ENCODE data around the gene BCAP31.
A peak's percentile ranks its signal among the peaks of the same experiment; 100 is the strongest.
"Not testable (repeated sequence)": the region's sequence is repeated elsewhere in the genome, so short reads cannot be mapped to it uniquely, and the experiment has no call there.

BCAP31 gene

DNA sequence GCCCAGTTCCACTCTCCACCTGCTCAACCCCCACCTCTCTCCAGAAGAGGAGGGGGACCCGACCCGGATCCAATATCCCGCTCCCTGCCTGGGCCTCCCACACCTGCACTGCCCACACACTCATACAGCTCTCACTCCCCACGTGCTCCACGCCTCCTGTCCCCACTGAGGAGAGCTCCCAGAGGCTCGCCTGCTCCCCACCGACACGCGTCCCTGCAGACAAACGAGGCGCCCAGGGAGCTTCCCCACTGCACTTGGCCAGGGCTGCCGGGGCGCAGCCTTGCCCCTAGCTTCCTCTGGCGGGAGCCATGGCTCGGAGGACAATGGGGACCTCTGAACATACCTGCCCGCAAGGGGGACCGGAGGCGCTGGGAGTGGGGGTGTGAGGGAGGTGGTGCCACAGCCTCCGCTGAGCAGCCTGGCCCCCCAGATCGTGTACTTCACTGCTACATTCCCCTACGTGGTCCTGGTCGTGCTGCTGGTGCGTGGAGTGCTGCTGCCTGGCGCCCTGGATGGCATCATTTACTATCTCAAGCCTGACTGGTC, 31.5 kb downstream of the BCAP31 start:
- Histone ChIP-seq H3K9me3 (ENCODE audit: control insufficient read depth, low read length) (no peaks in the 10 kb centered on the region), H3K36me3 (ENCODE audit: control insufficient read depth, insufficient read depth, low read length) (no peaks in the 10 kb centered on the region)
- WGBS, 2 experiments: 92% methylated on average over 24 of the region's 24 CpGs

DNA sequence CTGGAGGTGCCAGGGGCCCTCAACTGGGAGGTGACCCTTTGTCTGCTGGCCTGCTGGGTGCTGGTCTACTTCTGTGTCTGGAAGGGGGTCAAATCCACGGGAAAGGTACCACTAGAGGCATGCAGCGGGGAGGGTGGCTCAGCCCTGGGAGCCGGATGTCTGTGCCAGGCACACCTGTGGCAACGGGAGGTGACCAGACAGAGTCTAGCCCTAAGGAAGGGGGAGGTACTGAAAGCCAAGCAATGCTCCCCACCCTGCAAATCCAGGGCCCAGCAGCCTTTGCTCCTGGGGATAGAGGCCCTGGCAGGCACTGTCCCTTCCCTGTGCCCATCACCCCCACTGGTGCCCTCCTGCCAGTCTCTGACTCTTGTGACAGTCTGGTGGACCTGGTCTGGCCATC, 32.2 kb downstream of the BCAP31 start:
- Histone ChIP-seq H3K27ac (ENCODE audit: insufficient read depth, low read depth, low read length, poor library complexity, severe bottlenecking) (no peak overlapping the region), H3K4me3 (ENCODE audit: insufficient read depth, low read depth, low read length) (no peak overlapping the region), H3K36me3 (ENCODE audit: control insufficient read depth, insufficient read depth, low read length) (no peaks in the 10 kb centered on the region), H3K4me1 (ENCODE audit: control insufficient read depth, insufficient read depth, low read length) (no peaks in the 10 kb centered on the region), H3K9me3 (ENCODE audit: control insufficient read depth, low read length) (no peaks in the 10 kb centered on the region), H3K27me3 (ENCODE audit: control insufficient read depth, insufficient read depth, low read length, poor library complexity, severe bottlenecking) (no peaks in the 10 kb centered on the region)
- 95% methylated on average over 4 of the region's 4 CpGs for WGBS, 2 experiments

More for the DNA sequence above, 31.5 kb downstream of the BCAP31 start:
- Histone ChIP-seq H3K4me1 (ENCODE audit: control insufficient read depth, insufficient read depth, low read length) (no peaks in the 10 kb centered on the region), H3K27ac (ENCODE audit: insufficient read depth, low read depth, low read length, poor library complexity, severe bottlenecking) (no peak overlapping the region), H3K4me3 (ENCODE audit: insufficient read depth, low read depth, low read length) (no peak overlapping the region), H3K27me3 (ENCODE audit: control insufficient read depth, insufficient read depth, low read length, poor library complexity, severe bottlenecking) (no peaks in the 10 kb centered on the region)

DNA sequence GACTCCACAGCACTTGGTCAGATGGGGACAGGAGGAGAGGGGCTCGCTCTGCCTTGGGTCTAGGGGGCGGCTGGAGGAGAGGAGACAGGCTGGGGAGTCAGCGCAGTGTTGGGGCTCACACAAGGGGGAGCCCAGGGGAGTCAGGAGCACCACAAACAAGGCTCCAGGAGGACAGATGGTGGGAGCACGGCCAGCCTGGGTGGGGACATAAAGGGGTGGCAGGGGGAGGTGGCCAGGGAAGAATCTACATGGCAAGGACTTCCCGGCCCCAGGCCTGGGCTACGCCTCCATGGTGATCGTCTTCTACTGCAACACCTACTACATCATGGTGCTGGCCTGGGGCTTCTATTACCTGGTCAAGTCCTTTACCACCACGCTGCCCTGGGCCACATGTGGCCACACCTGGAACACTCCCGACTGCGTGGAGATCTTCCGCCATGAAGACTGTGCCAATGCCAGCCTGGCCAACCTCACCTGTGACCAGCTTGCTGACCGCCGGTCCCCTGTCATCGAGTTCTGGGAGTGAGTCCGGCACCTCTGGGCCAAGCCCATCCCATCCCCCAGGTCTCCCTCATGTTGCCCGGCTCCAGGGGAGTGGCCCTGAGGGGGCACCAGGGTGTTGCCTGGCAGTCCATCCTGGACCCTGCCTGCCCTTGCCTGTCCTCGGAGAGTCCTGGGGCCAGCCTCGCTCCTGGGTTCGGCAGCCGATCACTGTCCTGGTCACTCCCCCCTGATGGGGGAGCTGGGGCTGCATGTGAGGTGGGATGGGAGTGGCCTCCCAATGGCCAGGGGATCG, 33.0 kb downstream of the BCAP31 start:
- not testable (repeated sequence) for H3K4me1 ChIP-seq (ENCODE audit: control insufficient read depth, insufficient read depth, low read length); H3K9me3 ChIP-seq (ENCODE audit: control insufficient read depth, low read length); H3K36me3 ChIP-seq (ENCODE audit: control insufficient read depth, insufficient read depth, low read length); H3K27me3 ChIP-seq (ENCODE audit: control insufficient read depth, insufficient read depth, low read length, poor library complexity, severe bottlenecking); H3K27ac ChIP-seq (ENCODE audit: insufficient read depth, low read depth, low read length, poor library complexity, severe bottlenecking)
- H3K4me3 ChIP-seq (ENCODE audit: insufficient read depth, low read depth, low read length): peak overlapping the region; percentile 47
- 89 to 91% methylated on average over 21 of the region's 21 CpGs for WGBS, 2 experiments

GRCh38 chrX:153690466-153690865, 33.7 kb downstream of the BCAP31 start:
- 91 to 95% methylated on average over 13 to 14 of the region's 14 CpGs for WGBS, 2 experiments
- peak overlapping the region; percentile 47 for H3K4me3 ChIP-seq (ENCODE audit: insufficient read depth, low read depth, low read length)
- no peaks in the 10 kb centered on the region for H3K36me3 ChIP-seq (ENCODE audit: control insufficient read depth, insufficient read depth, low read length)
- no peaks in the 10 kb centered on the region for H3K27me3 ChIP-seq (ENCODE audit: control insufficient read depth, insufficient read depth, low read length, poor library complexity, severe bottlenecking)
- peaks cover 7% of the 10 kb centered on the region for H3K4me1 ChIP-seq (ENCODE audit: control insufficient read depth, insufficient read depth, low read length)
- H3K27ac ChIP-seq (ENCODE audit: insufficient read depth, low read depth, low read length, poor library complexity, severe bottlenecking): no peak overlapping the region
- no peaks in the 10 kb centered on the region for H3K9me3 ChIP-seq (ENCODE audit: control insufficient read depth, low read length)

- Histone ChIP-seq H3K9me3 (ENCODE audit: control insufficient read depth, low read length) (no peaks in the 10 kb centered on the region), H3K27ac (ENCODE audit: insufficient read depth, low read depth, low read length, poor library complexity, severe bottlenecking) (no peak overlapping the region), H3K36me3 (ENCODE audit: control insufficient read depth, insufficient read depth, low read length) (no peaks in the 10 kb centered on the region), H3K4me3 (ENCODE audit: insufficient read depth, low read depth, low read length) (peak overlapping the region; percentile 47), H3K27me3 (ENCODE audit: control insufficient read depth, insufficient read depth, low read length, poor library complexity, severe bottlenecking) (no peaks in the 10 kb centered on the region), H3K4me1 (ENCODE audit: control insufficient read depth, insufficient read depth, low read length) (peaks cover 7% of the 10 kb centered on the region)
- 68 to 73% methylated on average over 19 of the region's 19 CpGs for WGBS, 2 experiments
These were observed 34.3 kb downstream of the BCAP31 start for GRCh38 chrX:153689654-153690465.

DNA sequence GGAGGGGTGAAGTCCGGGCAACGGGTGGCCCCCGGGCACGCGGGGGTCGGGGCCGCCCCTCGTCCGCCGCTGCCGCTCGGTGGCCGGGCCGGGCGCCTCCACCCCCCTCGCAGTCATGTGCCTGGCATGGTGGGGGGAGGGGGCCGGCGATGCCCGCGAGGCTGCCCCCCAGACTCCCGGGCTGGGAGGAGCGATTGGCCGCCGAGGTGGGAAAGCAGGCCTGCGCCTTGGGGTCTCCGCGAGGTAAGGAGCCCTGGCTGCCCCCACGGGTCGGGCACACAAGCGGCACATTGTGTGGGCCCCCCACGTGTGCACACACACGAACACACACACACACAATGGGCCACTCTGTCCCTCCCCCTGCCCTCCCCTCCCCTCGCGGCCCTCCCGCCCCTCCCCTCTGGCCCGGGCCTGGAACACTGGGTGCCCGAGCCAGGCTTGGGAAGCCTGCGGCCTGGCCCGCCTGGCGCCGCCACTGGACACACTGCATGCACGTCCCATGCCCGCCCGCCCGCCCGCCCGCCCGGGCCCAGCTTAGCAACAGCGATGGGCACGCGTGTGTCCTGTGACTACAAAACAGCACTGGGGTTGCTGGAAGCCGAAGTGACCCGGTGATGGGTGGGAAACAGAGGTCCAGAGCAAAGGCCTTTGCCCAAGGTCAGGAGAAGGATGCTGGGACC, 35.1 kb downstream of the BCAP31 start:
- Histone ChIP-seq H3K27me3 (ENCODE audit: control insufficient read depth, insufficient read depth, low read length, poor library complexity, severe bottlenecking) (no peaks in the 10 kb centered on the region), H3K9me3 (ENCODE audit: control insufficient read depth, low read length) (no peaks in the 10 kb centered on the region), H3K27ac (ENCODE audit: insufficient read depth, low read depth, low read length, poor library complexity, severe bottlenecking) (no peak overlapping the region), H3K4me3 (ENCODE audit: insufficient read depth, low read depth, low read length) (peak overlapping the region; percentile 47), H3K4me1 (ENCODE audit: control insufficient read depth, insufficient read depth, low read length) (peaks cover 7% of the 10 kb centered on the region), H3K36me3 (ENCODE audit: control insufficient read depth, insufficient read depth, low read length) (no peaks in the 10 kb centered on the region)
- 2 to 4% methylated on average over 47 to 49 of the region's 53 CpGs for WGBS, 2 experiments

DNA sequence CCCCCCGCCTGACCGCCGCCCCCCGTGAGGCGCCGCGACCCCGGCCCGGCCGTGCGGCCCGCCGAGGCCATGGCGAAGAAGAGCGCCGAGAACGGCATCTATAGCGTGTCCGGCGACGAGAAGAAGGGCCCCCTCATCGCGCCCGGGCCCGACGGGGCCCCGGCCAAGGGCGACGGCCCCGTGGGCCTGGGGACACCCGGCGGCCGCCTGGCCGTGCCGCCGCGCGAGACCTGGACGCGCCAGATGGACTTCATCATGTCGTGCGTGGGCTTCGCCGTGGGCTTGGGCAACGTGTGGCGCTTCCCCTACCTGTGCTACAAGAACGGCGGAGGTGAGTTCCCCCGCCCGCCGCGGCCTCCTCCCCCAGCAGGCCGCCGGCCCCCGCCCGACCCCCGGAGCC, 35.7 kb downstream of the BCAP31 start:
- Histone ChIP-seq H3K27me3 (ENCODE audit: control insufficient read depth, insufficient read depth, low read length, poor library complexity, severe bottlenecking) (no peaks in the 10 kb centered on the region), H3K27ac (ENCODE audit: insufficient read depth, low read depth, low read length, poor library complexity, severe bottlenecking) (no peak overlapping the region), H3K36me3 (ENCODE audit: control insufficient read depth, insufficient read depth, low read length) (no peaks in the 10 kb centered on the region), H3K9me3 (ENCODE audit: control insufficient read depth, low read length) (no peaks in the 10 kb centered on the region), H3K4me3 (ENCODE audit: insufficient read depth, low read depth, low read length) (peak overlapping the region; percentile 47), H3K4me1 (ENCODE audit: control insufficient read depth, insufficient read depth, low read length) (peaks cover 7% of the 10 kb centered on the region)
- 0 to 1% methylated on average over 57 of the region's 57 CpGs for WGBS, 2 experiments

GRCh38 chrX:153688071-153688470, 36.1 kb downstream of the BCAP31 start:
- no peaks in the 10 kb centered on the region for H3K36me3 ChIP-seq (ENCODE audit: control insufficient read depth, insufficient read depth, low read length)
- WGBS, 2 experiments: 0 to 1% methylated on average over 69 of the region's 69 CpGs
- no peaks in the 10 kb centered on the region for H3K9me3 ChIP-seq (ENCODE audit: control insufficient read depth, low read length)
- H3K27me3 ChIP-seq (ENCODE audit: control insufficient read depth, insufficient read depth, low read length, poor library complexity, severe bottlenecking): no peaks in the 10 kb centered on the region
- H3K27ac ChIP-seq (ENCODE audit: insufficient read depth, low read depth, low read length, poor library complexity, severe bottlenecking): no peak overlapping the region
- peak overlapping the region; percentile 47 for H3K4me3 ChIP-seq (ENCODE audit: insufficient read depth, low read depth, low read length)
- peaks cover 7% of the 10 kb centered on the region for H3K4me1 ChIP-seq (ENCODE audit: control insufficient read depth, insufficient read depth, low read length)

GRCh38 chrX:153687121-153688039, 36.8 kb downstream of the BCAP31 start, which contains the start of gene SLC6A8:
SLC6A8 (plus strand) TSS chrX:153687926; CDS start chrX:153688575, 649 bp downstream.
- H3K4me3 ChIP-seq (ENCODE audit: insufficient read depth, low read depth, low read length): peak within 1 kb of the TSS; percentile 47

More at GRCh38 chrX:153687121-153688039, 36.8 kb downstream of the BCAP31 start, which contains the start of gene SLC6A8:
- Histone ChIP-seq H3K9me3 (ENCODE audit: control insufficient read depth, low read length) (no peaks in the 10 kb centered on the region), H3K27me3 (ENCODE audit: control insufficient read depth, insufficient read depth, low read length, poor library complexity, severe bottlenecking) (no peaks in the 10 kb centered on the region), H3K36me3 (ENCODE audit: control insufficient read depth, insufficient read depth, low read length) (no peaks in the 10 kb centered on the region), H3K4me1 (ENCODE audit: control insufficient read depth, insufficient read depth, low read length) (peaks cover 7% of the 10 kb centered on the region), H3K27ac (ENCODE audit: insufficient read depth, low read depth, low read length, poor library complexity, severe bottlenecking) (peak within 1 kb of the TSS; percentile 95)
- WGBS, 2 experiments: 1% methylated on average over 52 to 56 of the region's 66 CpGs
